ENCODE measurements around the gene DHX38. TPM values are rescaled to one million over a fixed set of nuclear protein-coding genes. Genes with fewer than 3 reads are reported as not detected.

DHX38 gene
- total and polyA plus RNA-seq, 2 of the 13 experiments (the other 11 are each of a cell fraction or from before 2014, with no cell fraction given), result 54.4 to 85.9 TPM

- TF ChIP-seq ETS1 (CRISPR knock-in tag; IDR thresholded peaks at IDR 0.05), result no peak
- no peak for TF ChIP-seq SMARCC2 (IDR thresholded peaks at IDR 0.05)
- TF ChIP-seq JUN (CRISPR knock-in tag; IDR thresholded peaks at IDR 0.05), result no peak
- TF ChIP-seq MED1 (CRISPR knock-in tag; IDR thresholded peaks at IDR 0.05), result no peak
- no peak for TF ChIP-seq ZNF260 (CRISPR knock-in tag; IDR thresholded peaks at IDR 0.05; ENCODE audit: borderline replicate concordance, low read depth)
- TF ChIP-seq NFIC (IDR thresholded peaks at IDR 0.05; ENCODE audit: low read length), result peak; percentile 36; the same call in 1 of the 2 replicates
- peak; percentile 49; the same call in 1 of the 2 replicates for TF ChIP-seq KAT2B (IDR thresholded peaks at IDR 0.05; ENCODE audit: borderline replicate concordance, low read depth, low read length)
- TF ChIP-seq NFKB2 (CRISPR knock-in tag; IDR thresholded peaks at IDR 0.05; ENCODE audit: borderline replicate concordance), result 0 out of 2 replicates have a peak, but pooled peaks have one; percentile 16
- TF ChIP-seq MBD4 (IDR thresholded peaks at IDR 0.05; ENCODE audit: borderline replicate concordance, low read length), result no peak
- no peak for TF ChIP-seq AFF4 (CRISPR knock-in tag; IDR thresholded peaks at IDR 0.05)
- no peak for TF ChIP-seq MAFG (CRISPR knock-in tag; IDR thresholded peaks at IDR 0.05)
- no peak for TF ChIP-seq ZSCAN20 (CRISPR knock-in tag; IDR thresholded peaks at IDR 0.05; ENCODE audit: borderline replicate concordance)
- TF ChIP-seq GABPA (IDR thresholded peaks at IDR 0.05; ENCODE audit: low read depth, low read length), result no peak
- TF ChIP-seq GABPA (CRISPR knock-in tag; IDR thresholded peaks at IDR 0.05; ENCODE audit: low read depth), result 0 out of 2 replicates have a peak, but pooled peaks have one; percentile 8
- TF ChIP-seq GRHL1 (CRISPR knock-in tag; conservative IDR thresholded peaks at IDR 0.05), result no peak
- TF ChIP-seq FOXK1 (CRISPR knock-in tag; IDR thresholded peaks at IDR 0.05; ENCODE audit: borderline replicate concordance, low read depth), result 0 out of 2 replicates have a peak, but pooled peaks have one; percentile 22
- TF ChIP-seq ZNF574 (CRISPR knock-in tag; IDR thresholded peaks at IDR 0.05), result no peak
- TF ChIP-seq KAT8 (CRISPR knock-in tag; IDR thresholded peaks at IDR 0.05), result 0 out of 2 replicates have a peak, but pooled peaks have one; percentile 34
- no peak for TF ChIP-seq MTA3 (CRISPR knock-in tag; IDR thresholded peaks at IDR 0.05)
- no peak for TF ChIP-seq ZSCAN31 (CRISPR knock-in tag; IDR thresholded peaks at IDR 0.05; ENCODE audit: low read depth)
- TF ChIP-seq CHD4 (IDR thresholded peaks at IDR 0.05; ENCODE audit: borderline replicate concordance, low read length), result no peak
- no peak for TF ChIP-seq FOXP1 (IDR thresholded peaks at IDR 0.05)
- TF ChIP-seq FOXP1 (CRISPR knock-in tag; IDR thresholded peaks at IDR 0.05), result peak; percentile 20; the same call in 1 of the 2 replicates
Observed at GRCh38 chr16:72138064-72138572, 44.5 kb downstream of the DHX38 start (continued).
